Measurements from ENCODE around the gene GNG8.

DNA sequence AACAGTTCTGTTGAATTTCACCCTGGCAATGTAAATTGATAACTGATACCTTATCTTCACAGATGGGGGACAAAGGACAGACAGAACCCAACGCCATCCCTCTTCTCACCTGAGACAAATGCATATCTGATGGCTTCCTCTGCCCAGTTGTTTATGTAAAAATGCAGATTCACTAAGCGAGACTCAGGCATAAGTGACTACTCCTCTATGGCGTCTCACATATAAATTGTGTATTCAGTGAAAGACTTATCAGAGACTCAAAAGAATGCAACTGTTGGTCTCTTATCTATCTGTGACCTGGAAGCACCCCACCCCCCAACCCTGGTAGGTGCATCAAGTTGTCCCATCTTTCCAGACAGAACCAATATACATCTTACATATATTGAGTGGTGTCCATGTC lies 48.1 kb downstream of the GNG8 start:
- no peak for TF ChIP-seq RAD21 (CRISPR knock-in tag; conservative IDR thresholded peaks at IDR 0.05 in 1 of 2, IDR thresholded peaks at IDR 0.05 in 1 of 2)
- TF ChIP-seq CBX8 (IDR thresholded peaks at IDR 0.05; ENCODE audit: borderline replicate concordance, extremely low read depth, low read depth, low read length, poor library complexity, severe bottlenecking): no peak

Measured in K562 (cell line).